Measurements from ENCODE around the gene HECTD3.

HECTD3 gene

DNA sequence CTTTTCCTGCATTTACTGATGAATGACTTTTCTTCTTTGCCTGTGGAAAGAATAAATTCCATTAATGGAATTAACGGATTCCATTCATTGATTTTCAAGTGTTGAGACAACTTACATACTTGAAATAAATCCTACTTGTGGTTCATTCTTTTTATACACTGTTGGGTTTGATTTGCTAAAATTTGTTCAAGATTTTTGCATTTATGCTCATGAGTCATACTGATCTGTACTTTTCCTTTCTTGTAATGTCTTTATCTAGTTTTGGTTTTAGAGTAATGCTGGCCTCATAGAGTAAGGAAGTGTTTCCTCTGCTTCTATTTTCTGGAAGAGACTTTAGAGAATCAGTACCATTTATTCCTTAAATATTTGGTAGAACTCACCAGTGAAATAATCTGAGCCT, 15.3 kb upstream of the HECTD3 start:
- TF ChIP-seq, protein P1, sequence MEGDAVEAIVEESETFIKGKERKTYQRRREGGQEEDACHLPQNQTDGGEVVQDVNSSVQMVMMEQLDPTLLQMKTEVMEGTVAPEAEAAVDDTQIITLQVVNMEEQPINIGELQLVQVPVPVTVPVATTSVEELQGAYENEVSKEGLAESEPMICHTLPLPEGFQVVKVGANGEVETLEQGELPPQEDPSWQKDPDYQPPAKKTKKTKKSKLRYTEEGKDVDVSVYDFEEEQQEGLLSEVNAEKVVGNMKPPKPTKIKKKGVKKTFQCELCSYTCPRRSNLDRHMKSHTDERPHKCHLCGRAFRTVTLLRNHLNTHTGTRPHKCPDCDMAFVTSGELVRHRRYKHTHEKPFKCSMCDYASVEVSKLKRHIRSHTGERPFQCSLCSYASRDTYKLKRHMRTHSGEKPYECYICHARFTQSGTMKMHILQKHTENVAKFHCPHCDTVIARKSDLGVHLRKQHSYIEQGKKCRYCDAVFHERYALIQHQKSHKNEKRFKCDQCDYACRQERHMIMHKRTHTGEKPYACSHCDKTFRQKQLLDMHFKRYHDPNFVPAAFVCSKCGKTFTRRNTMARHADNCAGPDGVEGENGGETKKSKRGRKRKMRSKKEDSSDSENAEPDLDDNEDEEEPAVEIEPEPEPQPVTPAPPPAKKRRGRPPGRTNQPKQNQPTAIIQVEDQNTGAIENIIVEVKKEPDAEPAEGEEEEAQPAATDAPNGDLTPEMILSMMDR (IDR thresholded peaks at IDR 0.05) = no peak

DNA sequence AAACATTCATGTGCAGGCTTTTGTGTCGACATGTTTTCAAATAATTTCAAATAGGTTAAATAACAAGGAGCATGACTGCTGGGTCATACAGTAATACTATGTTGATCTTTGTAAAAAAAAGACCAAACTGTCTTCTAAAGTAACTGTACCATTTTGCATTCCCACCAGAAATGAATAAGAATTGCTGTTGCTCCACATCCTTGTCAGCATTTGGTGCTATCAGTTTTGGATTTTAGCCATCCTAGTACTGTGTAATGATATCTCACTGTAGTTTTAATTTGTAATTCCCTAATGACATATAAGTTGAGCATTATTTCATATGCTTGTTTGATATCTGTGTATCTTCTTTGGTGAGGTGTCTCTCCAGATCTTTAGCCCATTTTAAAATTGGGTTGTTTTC, 12.5 kb upstream of the HECTD3 start:
- TF ChIP-seq, protein P1 (IDR thresholded peaks at IDR 0.05) = no peak

DNA sequence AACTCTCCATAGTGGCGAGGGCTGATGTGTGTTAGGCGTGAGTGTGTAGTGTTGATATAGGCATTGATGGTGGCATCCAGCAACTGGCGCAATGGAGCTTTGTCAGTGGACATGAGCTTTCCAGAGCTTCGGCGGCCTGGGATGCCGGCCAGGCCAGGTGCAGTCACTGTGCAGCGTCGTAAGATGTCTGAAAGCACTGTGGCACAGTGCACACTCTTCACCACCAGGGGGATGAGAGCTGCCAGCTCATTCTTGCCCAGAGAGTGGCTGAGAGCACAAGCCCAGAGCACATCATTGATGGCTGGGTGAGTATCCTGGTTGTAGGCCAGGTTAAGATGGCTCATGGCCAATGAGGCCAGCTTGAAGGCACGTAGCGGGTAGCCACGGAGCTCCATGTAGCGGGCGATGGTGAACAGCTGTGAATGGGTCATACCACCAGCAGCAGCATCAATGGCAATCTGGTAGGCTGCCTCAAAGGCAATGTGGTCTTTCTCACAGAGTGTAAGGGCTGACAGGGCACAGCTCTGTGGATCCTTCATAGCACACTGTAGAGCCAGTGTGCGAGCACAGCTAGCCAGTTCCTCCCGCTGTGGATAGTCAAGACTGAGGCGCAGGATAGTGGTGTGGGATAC, 7.6 kb upstream of the HECTD3 start:
- TF ChIP-seq, protein P1 (IDR thresholded peaks at IDR 0.05) = peak; percentile 89

DNA sequence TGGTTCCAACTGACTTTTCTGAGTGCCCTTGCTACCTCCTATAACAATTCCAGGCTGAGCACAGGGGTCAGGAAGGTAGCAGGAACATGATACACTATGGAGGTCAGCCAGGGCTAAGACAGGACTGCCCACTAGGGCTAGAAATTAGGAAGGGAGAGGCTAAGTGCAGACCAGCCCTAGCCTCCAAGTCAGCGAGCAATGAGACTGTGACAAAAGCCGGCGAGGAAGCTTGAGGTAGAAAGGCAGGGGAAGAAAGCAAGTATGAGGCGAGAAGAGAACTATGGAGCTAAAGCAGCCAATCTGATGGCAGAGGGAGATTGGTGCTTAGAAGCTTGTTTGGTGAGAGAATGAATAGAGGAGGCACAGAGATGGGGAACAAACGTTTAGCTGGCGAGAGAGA, 5.6 kb upstream of the HECTD3 start:
- TF ChIP-seq, protein P1 (IDR thresholded peaks at IDR 0.05) = no peak

DNA sequence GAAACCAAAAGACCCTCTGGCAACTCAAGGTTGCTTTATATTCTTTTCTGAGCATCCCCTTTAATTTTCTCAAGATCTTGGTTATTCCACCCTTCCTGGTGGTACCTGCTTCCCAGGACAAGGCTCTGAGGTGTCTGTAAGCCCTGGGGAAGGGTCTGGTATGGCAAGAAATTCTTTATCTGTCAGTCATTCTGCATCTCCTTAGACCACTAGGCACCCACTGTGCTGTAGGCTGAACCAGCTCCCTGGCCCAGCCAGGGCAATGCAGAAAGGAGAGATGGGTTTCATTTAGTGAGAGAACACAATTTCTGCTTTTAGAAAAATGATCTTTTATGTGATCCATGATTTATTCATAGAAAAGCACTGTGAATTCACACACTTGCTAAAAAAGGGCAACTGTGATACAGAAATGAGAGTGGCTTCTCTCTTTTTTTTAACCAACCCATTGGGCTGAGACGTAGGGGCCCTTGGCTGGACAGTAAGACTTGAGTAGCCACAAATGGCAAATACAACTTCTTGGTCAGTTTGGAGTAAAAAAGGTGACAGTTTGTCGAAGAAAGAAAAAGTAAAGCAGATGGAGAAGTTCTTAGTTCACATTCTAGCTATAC, 5.1 kb upstream of the HECTD3 start:
- TF ChIP-seq, protein P1 (IDR thresholded peaks at IDR 0.05) = no peak

DNA sequence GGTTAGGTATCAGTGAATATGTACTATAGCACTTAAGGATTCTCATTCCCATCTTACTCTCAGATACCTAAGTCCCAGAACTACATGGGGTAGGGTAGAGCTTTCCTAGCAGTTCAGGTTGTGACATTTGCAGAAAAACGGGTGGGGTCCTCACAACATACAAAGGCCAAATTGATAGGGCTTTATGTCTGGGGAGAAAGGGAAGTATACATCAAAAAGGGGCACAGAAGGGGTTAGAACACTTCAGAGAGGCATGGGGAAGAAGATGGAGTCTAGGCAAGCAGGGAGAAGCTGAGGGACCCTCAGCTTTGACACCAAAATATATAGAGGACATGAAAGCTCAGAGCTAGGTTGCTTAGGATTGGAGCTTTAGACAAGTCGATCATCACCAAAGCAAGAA, 4.6 kb upstream of the HECTD3 start:
- TF ChIP-seq, protein P1 (IDR thresholded peaks at IDR 0.05) = no peak

DNA sequence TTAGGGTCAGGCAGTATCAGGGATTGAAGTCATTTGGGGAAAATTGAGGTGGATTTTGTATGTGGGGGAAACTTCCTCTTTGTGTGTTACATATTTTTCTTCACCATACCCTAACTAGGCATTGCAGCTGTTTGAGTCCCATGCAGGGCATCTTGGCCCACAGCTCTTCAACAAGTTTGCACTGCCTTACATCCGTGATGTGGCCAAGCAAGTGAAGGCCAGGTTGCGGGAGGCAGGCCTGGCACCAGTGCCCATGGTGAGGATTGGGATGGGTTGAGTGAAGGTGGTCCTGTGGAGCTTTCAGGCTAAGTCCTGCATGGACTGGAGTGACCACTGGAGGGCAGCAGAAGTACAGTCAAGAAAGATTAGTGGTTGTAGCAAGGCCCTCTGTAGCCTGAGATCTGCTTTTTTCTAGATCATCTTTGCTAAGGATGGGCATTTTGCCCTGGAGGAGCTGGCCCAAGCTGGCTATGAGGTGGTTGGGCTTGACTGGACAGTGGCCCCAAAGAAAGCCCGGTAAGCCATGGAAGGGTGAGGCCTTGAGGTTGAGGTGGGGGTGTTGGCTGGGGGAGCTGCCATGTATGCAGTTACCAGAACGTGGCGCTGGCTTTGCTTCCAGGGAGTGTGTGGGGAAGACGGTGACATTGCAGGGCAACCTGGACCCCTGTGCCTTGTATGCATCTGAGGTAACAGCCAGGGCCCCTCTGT, 3.4 kb upstream of the HECTD3 start:
- TF ChIP-seq, protein P1 (IDR thresholded peaks at IDR 0.05) = peak; percentile 95
